ENCODE results near the gene TSPAN3. TPM values are rescaled to one million over a fixed set of nuclear protein-coding genes. Genes with fewer than 3 reads are reported as not detected.

TSPAN3 gene
- total and polyA plus RNA-seq, 11 donors: 58.1 to 247 (median 133) TPM

- TF ChIP-seq CTCF (IDR thresholded peaks at IDR 0.05) (peak; percentile 44 to 78 (median 61)), POLR2A (IDR thresholded peaks at IDR 0.05) (no peak)
- H3K36me3 ChIP-seq: peaks cover 0 to 20% (median 9%) of the 10 kb centered on the region in 9 donors
- intact Hi-C loops (cut with DNase I): loop anchor here in 2 of 10 donors (1.0 to 10.0 kb wide), 5 partner anchors 85 to 727 kb away; partner anchors contain the start of gene LINGO1 (in 1 of the 2)
- H3K27me3 ChIP-seq: no peaks in the 10 kb centered on the region
- no peak overlapping the region for H3K4me3 ChIP-seq
- WGBS, 4 donors: 39 to 55% (median 51%) methylated on average over 9 of the region's 9 CpGs
- ATAC-seq (peak; percentile 55 to 71 (median 70)), DNase-seq (peak in 4 of 5 donors; percentile 43 to 56 (median 49))
- no peaks in the 10 kb centered on the region for H3K9me3 ChIP-seq
- H3K4me1 ChIP-seq: peaks cover 0 to 60% (median 36%) of the 10 kb centered on the region in 12 donors
- H3K27ac ChIP-seq: peak overlapping the region in 9 of 12 donors; percentile 45 to 67 (median 58)
Observed at GRCh38 chr15:77107531-77108355, 36.8 kb upstream of the TSPAN3 start.

GRCh38 chr15:77107068-77107467 lies 36.2 kb upstream of the TSPAN3 start:
- 25 to 51% (median 40%) methylated on average over 2 of the region's 2 CpGs for WGBS, 4 donors
- Histone ChIP-seq H3K4me1 (peaks cover 0 to 59% (median 35%) of the 10 kb centered on the region in 12 donors), H3K9me3 (no peaks in the 10 kb centered on the region), H3K27ac (peak overlapping the region in 11 of 12 donors; percentile 6 to 67 (median 56)), H3K27me3 (no peaks in the 10 kb centered on the region), H3K4me3 (no peak overlapping the region), H3K36me3 (peaks cover 0 to 18% (median 8%) of the 10 kb centered on the region in 9 donors)
- intact Hi-C loops (cut with DNase I): loop anchor here in 2 of 10 donors (1.0 to 10.0 kb wide), 5 partner anchors 85 to 728 kb away; partner anchors contain the start of gene LINGO1 (in 1 of the 2)
- TF ChIP-seq POLR2A (IDR thresholded peaks at IDR 0.05): no peak
- TF ChIP-seq CTCF (IDR thresholded peaks at IDR 0.05): no peak
- DNase-seq (peak; percentile 56 to 84 (median 73)), ATAC-seq (peak; percentile 60 to 81 (median 64))

GRCh38 chr15:77104155-77104554 lies 33.2 kb upstream of the TSPAN3 start:
- DNase-seq: peak in 4 of 5 donors; percentile 40 to 67 (median 43)
- intact Hi-C loops (cut with DNase I): loop anchor here in 1 of 10 donors (10.0 kb wide), 1 partner anchor 731 kb away; no protein-coding TSS in a partner anchor
- TF ChIP-seq CTCF (IDR thresholded peaks at IDR 0.05) (no peak), POLR2A (IDR thresholded peaks at IDR 0.05) (peak in 1 of 2 donors; percentile 24)
- H3K4me1 ChIP-seq: peaks cover 0 to 51% (median 35%) of the 10 kb centered on the region in 12 donors
- peak; percentile 27 to 86 (median 82) for ATAC-seq
- H3K36me3 ChIP-seq: peaks cover 0 to 2% (median 0%) of the 10 kb centered on the region in 9 donors
- WGBS, 4 donors: 65 to 75% (median 71%) methylated on average over 3 of the region's 3 CpGs
- H3K4me3 ChIP-seq: no peak overlapping the region
- H3K27ac ChIP-seq: peak overlapping the region in 8 of 12 donors; percentile 25 to 60 (median 39)
- H3K9me3 ChIP-seq: no peaks in the 10 kb centered on the region
- no peaks in the 10 kb centered on the region for H3K27me3 ChIP-seq
